Measurements from ENCODE around the gene MIA.
A peak's percentile ranks its signal among the peaks of the same experiment; 100 is the strongest.
"Not testable (repeated sequence)": the region's sequence is repeated elsewhere in the genome, so short reads cannot be mapped to it uniquely, and the experiment has no call there.

The MIA gene

DNA sequence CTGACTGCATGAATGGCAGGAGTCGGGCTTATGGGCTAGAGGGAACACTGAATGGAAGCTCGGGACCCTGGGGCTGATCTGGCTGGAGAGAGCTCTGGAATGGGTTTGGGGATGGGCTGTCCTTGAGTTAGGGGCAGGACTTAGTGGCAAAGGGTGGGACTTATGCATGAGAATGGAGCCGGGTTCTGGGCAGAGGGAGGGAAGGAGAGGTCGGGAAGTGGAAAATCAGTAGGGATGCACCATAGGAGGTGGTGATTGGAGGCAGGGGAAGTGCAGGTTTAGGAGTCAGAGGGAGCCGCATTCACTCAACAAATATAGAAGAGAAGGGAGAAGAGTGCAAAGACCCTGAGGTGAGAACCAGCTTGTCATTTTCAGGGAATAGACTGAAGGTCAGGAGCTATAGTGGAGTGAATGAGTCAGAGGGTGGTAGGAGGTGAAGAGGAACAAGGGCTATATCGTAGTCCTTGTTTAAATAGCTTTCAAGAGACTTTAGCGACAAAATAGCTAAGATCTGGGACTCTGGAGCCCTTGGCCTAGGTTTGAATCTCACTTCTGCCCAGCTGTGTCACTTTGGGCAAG, 3.5 kb downstream of the MIA start:
- Histone ChIP-seq H3K27me3 (no peaks in the 10 kb centered on the region), H4K20me1 (peaks cover 0 to 13% (median 7%) of the 10 kb centered on the region in 11 experiments; a peak in 8 of 22 replicates), H3K4me1 (peaks cover 46 to 62% (median 51%) of the 10 kb centered on the region in 10 experiments), H3K9ac (peak overlapping the region; percentile 85 to 95 (median 91)), H3K4me2 (peak overlapping the region; percentile 73 to 97 (median 94)), H3K9me3 (replicated peaks in 1 of 11) (no peaks in the 10 kb centered on the region), H3K4me3 (peak overlapping the region; percentile 61 to 75 (median 66)), H3K36me3 (peaks cover 0 to 30% (median 6%) of the 10 kb centered on the region in 11 experiments; a peak in 9 of 22 replicates), H3K27ac (peak overlapping the region; percentile 82 to 100 (median 98))
- TF ChIP-seq Cebpa-rat (IDR thresholded peaks at IDR 0.05): no peak

DNA sequence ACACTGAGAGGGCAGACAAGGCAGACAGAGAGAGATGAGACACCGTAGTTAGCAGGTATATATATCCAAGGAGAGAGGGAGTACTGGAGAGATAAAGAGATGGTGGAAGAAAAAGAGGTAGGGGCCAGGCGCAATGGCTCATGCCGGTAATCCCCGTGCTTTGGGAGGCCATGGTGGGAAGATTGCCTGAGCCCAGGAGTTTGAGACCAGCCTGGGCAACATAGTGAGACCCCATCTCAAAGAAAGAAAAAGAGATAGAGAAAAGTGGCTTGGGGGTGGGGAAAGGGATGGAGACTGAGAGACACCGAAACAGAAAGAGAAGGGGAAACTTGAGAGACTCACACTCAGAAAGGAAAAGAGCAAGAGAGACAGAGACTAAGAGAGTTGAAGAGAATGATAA, 5.3 kb downstream of the MIA start:
- no peak overlapping the region for H3K4me3 ChIP-seq
- H3K4me2 ChIP-seq: 0 out of 22 replicates have a peak overlapping the region, but pooled peaks of 1 of the 11 experiments have one; percentile 89
- no peaks in the 10 kb centered on the region for H3K27me3 ChIP-seq
- no peak overlapping the region for H3K9ac ChIP-seq
- TF ChIP-seq Cebpa-rat (IDR thresholded peaks at IDR 0.05): no peak
- peaks cover 0 to 10% (median 5%) of the 10 kb centered on the region in 11 experiments; a peak in 8 of 22 replicates for H4K20me1 ChIP-seq
- peaks cover 0 to 48% (median 6%) of the 10 kb centered on the region in 11 experiments; a peak in 10 of 22 replicates for H3K36me3 ChIP-seq
- no peak overlapping the region for H3K27ac ChIP-seq
- peaks cover 31 to 44% (median 35%) of the 10 kb centered on the region in 10 experiments for H3K4me1 ChIP-seq
- H3K9me3 ChIP-seq (replicated peaks in 1 of 11): no peaks in the 10 kb centered on the region

DNA sequence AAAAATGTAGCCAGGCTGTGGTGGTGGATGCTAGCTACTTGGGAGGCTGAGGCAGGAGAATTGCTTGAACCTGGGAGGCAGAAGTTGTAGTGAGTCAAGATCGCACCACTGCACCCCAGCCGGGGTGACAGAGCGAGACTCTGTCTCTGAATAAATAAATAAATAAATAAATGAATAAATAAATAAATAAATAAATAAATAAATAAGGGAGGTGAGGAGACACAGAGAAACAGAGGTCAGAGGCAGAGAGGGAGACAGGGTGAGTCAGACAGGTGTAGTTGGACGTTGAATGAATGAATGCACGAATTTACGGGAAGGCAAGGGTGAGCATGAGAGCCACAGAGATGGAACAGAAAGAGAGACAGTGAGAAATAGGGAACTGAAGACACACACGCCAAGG, 5.8 kb downstream of the MIA start:
- Histone ChIP-seq H3K4me1 (peaks cover 26 to 39% (median 29%) of the 10 kb centered on the region in 10 experiments), H4K20me1 (peaks cover 0 to 10% (median 4%) of the 10 kb centered on the region in 11 experiments; a peak in 8 of 22 replicates), H3K27ac (no peak overlapping the region), H3K9me3 (replicated peaks in 1 of 11) (no peaks in the 10 kb centered on the region), H3K36me3 (peaks cover 0 to 49% (median 6%) of the 10 kb centered on the region in 11 experiments; a peak in 10 of 22 replicates), H3K9ac (no peak overlapping the region), H3K4me2 (peak overlapping the region in 1 of 11 experiments; percentile 40; a peak in 1 of 22 replicates), H3K27me3 (no peaks in the 10 kb centered on the region), H3K4me3 (no peak overlapping the region)
- no peak for TF ChIP-seq Cebpa-rat (IDR thresholded peaks at IDR 0.05)

DNA sequence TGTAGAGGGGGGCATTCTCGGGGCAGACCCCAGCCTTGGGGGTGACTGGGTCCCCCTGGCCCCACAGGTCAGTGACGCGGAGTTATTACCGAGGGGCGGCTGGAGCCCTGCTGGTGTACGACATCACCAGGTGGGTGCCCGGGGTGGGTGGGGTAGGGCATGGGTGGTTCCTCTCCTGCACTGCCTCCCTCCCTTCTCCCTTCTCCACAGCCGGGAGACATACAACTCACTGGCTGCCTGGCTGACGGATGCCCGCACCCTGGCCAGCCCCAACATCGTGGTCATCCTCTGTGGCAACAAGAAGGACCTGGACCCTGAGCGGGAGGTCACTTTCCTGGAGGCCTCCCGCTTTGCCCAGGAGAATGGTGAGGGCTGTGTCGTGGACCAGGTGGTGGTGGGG, 8.4 kb downstream of the MIA start:
- H4K20me1 ChIP-seq: peaks cover 0 to 3% (median 0%) of the 10 kb centered on the region in 11 experiments; a peak in 1 of 22 replicates
- H3K4me1 ChIP-seq: peaks cover 15 to 30% (median 22%) of the 10 kb centered on the region in 10 experiments
- no peak for TF ChIP-seq Cebpa-rat (IDR thresholded peaks at IDR 0.05)
- H3K27me3 ChIP-seq: no peaks in the 10 kb centered on the region
- no peaks in the 10 kb centered on the region for H3K9me3 ChIP-seq (replicated peaks in 1 of 11)
- peaks cover 0 to 74% (median 10%) of the 10 kb centered on the region in 11 experiments; a peak in 11 of 22 replicates for H3K36me3 ChIP-seq
- no peak overlapping the region for H3K4me3 ChIP-seq
- no peak overlapping the region for H3K27ac ChIP-seq
- no peak overlapping the region for H3K9ac ChIP-seq
- H3K4me2 ChIP-seq: no peak overlapping the region

DNA sequence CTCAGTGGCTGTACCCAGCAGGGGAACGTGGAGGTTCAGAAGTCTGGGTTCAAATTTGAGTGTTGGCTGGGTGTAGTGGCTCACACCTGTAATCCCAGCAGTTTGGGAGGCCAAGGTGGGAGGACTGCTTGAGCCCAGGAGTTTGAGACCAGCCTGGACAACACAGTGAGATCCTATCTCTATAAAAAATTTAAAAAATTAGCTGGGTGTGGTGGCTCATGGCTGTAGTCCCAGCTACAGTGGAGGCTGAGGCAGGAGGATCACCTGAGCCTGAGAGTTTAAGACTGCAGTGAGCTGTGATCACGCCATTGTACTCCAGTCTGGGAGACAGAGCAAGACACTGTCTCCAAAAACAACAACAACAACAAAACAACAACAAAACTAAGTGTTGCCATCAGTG, 8.8 kb downstream of the MIA start:
- not testable (repeated sequence) for H3K4me3 ChIP-seq; H3K27me3 ChIP-seq; H3K9me3 ChIP-seq (replicated peaks in 1 of 11); H3K9ac ChIP-seq; H4K20me1 ChIP-seq; H3K4me2 ChIP-seq; H3K27ac ChIP-seq
- Histone ChIP-seq H3K36me3 (peaks cover 0 to 79% (median 10%) of the 10 kb centered on the region in 11 experiments; a peak in 11 of 22 replicates), H3K4me1 (peaks cover 10 to 25% (median 17%) of the 10 kb centered on the region in 10 experiments)

DNA sequence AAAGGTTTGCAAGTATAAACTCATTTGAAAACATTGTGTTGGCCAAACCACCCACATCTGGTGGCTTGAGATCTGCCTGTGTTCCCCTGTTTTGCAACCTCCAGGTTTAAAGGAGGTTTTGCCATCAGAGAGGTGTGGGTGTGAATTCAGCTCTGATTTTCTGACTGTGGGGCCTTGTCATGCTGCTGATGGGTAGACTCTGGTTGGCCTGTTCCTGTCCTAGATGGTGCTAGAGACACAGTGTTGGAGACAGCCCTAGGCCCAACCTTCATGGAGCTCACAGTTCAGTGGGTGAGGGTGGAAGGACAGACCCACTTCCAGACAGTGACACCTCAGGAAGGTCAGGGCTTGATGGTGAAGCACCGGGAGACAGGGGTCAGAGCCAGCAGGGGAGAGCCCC, 10.2 kb downstream of the MIA start:
- Histone ChIP-seq H3K27ac (no peak overlapping the region), H3K9me3 (replicated peaks in 1 of 11) (no peaks in the 10 kb centered on the region), H3K27me3 (no peaks in the 10 kb centered on the region), H3K4me2 (no peak overlapping the region), H3K4me1 (peaks cover 0 to 11% (median 6%) of the 10 kb centered on the region in 10 experiments; a peak in 8 of 20 replicates), H3K36me3 (peaks cover 0 to 86% (median 15%) of the 10 kb centered on the region in 11 experiments; a peak in 13 of 22 replicates), H3K9ac (no peak overlapping the region), H3K4me3 (no peak overlapping the region), H4K20me1 (no peaks in the 10 kb centered on the region)
- TF ChIP-seq Cebpa-rat (IDR thresholded peaks at IDR 0.05): no peak

DNA sequence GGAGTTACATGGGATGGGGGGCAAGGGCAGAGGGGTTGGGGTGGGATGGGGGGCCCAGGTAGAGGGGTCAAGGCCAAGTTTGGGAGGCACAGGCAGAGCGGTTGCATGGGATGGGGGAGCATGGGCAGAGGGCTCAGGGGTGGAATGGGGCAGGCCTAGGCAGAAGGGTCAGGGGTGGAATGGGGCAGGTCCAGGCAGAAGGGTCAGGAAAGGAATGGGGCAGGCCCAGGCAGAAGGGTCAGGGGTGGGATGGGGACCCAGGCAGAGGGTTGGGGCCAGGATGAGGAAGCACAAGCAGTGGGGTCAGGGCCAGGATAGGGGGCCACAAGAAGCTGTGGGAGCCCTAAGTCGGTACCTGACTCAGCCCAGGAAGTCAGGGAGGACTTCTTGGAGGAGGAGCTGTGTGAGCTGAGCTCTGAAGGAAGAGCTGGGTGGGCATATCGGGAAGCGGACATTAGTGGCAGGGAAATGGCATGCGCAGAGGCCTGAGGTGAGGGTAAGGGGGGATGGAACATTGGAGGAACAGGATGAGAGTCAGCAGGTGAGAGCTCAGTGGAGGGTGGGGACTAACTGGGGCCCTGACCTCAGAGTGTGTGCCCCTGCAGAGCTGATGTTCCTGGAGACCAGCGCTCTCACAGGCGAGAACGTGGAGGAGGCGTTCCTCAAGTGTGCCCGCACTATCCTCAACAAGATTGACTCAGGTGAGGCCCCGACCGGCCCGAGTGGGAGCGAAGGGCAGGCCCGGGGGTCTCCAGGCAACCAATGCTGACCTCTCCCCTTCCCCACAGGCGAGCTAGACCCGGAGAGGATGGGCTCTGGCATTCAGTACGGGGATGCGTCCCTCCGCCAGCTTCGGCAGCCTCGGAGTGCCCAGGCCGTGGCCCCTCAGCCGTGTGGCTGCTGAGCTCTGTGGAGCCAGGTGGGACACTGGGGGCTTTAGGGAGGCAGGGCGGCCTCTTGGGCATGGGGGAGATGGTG, 11.0 kb downstream of the MIA start:
- H3K27ac ChIP-seq: no peak overlapping the region
- no peak overlapping the region for H3K4me2 ChIP-seq
- H3K9ac ChIP-seq: no peak overlapping the region
- no peak for TF ChIP-seq Cebpa-rat (IDR thresholded peaks at IDR 0.05)
- no peak overlapping the region for H3K4me3 ChIP-seq
- peaks cover 0 to 10% (median 3%) of the 10 kb centered on the region in 10 experiments; a peak in 12 of 20 replicates for H3K4me1 ChIP-seq
- H3K9me3 ChIP-seq (replicated peaks in 1 of 11): no peaks in the 10 kb centered on the region
- no peaks in the 10 kb centered on the region for H3K27me3 ChIP-seq
- H3K36me3 ChIP-seq: peaks cover 0 to 91% (median 15%) of the 10 kb centered on the region in 11 experiments; a peak in 15 of 22 replicates
- 0 out of 22 replicates have a peak, but pooled peaks cover 0 to 1% (median 0%) of the 10 kb centered on the region in 11 experiments for H4K20me1 ChIP-seq

DNA sequence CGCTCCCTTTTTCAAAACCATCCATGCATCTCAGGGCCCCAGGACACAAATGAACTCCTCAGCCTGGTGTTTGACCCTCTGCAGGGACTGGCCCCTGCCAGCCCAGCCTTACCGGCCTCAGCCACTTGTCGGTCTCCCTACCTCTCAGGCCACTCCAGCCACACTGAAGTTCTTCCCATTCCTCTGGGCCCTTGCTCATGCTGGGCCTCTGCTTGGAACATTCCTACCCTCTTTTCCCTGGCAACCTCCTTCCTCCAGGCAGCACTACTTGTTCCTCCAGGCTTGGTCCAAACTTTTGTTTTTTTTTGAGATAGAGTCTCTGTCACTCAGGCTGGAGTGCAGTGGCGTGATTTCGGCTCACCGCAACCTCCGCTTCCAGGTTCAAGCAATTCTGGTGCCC, 16.0 kb downstream of the MIA start:
- Histone ChIP-seq H4K20me1 (0 out of 22 replicates have a peak, but pooled peaks cover 0 to 4% (median 0%) of the 10 kb centered on the region in 11 experiments), H3K27ac (no peak overlapping the region), H3K4me2 (peak overlapping the region in 3 of 11 experiments; percentile 13 to 22 (median 20); a peak in 6 of 22 replicates), H3K4me1 (peaks cover 0 to 26% (median 16%) of the 10 kb centered on the region in 10 experiments; a peak in 14 of 20 replicates), H3K9me3 (replicated peaks in 1 of 11) (no peaks in the 10 kb centered on the region), H3K4me3 (no peak overlapping the region), H3K9ac (0 out of 22 replicates have a peak overlapping the region, but pooled peaks of 1 of the 11 experiments have one; percentile 29), H3K27me3 (no peaks in the 10 kb centered on the region), H3K36me3 (peaks cover 0 to 75% (median 18%) of the 10 kb centered on the region in 11 experiments; a peak in 16 of 22 replicates)
- no peak for TF ChIP-seq Cebpa-rat (IDR thresholded peaks at IDR 0.05)
